Measurements from ENCODE around the gene PCMTD2.

Gene PCMTD2

DNA sequence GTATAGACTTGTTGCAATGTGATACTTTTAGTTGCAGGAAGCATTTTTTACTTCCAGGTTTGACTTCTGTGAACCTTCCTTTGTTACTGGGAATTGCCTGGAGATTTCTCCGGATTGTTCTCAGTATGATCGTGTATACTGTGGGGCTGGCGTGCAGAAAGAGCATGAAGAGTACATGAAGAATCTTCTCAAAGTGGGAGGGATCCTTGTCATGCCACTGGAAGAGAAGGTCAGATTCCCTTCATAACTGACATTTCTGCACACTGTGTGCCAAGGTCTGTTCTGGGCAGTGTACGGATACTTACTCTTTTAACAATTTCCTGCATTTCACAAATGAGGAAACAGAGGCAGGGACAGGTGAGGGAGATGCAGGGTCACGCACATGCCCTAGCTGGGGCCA, 9.7 kb downstream of the PCMTD2 start:
- H3K9me3 ChIP-seq (ENCODE audit: low read depth, low read length), result no peaks in the 10 kb centered on the region
- H3K4me3 ChIP-seq, result no peak overlapping the region
- no peak overlapping the region for H3K27ac ChIP-seq
- peaks cover 13% of the 10 kb centered on the region; the same call in 1 of the 2 replicates for H3K36me3 ChIP-seq (ENCODE audit: insufficient read depth, low read length)
- DNase-seq (ENCODE audit: low read depth, low spot score), result no peak
- TF ChIP-seq EZH2 (IDR thresholded peaks at IDR 0.05), result no peak
- no peak for TF ChIP-seq FOXP2 (optimal IDR thresholded peaks at IDR 0.05; ENCODE audit: control extremely low read depth, extremely low read length, insufficient read depth)
- no peak for TF ChIP-seq POLR2AphosphoS5 (IDR thresholded peaks at IDR 0.05; ENCODE audit: borderline replicate concordance, low read depth, low read length)
- H3K9ac ChIP-seq (ENCODE audit: insufficient read length), result no peak overlapping the region

DNA sequence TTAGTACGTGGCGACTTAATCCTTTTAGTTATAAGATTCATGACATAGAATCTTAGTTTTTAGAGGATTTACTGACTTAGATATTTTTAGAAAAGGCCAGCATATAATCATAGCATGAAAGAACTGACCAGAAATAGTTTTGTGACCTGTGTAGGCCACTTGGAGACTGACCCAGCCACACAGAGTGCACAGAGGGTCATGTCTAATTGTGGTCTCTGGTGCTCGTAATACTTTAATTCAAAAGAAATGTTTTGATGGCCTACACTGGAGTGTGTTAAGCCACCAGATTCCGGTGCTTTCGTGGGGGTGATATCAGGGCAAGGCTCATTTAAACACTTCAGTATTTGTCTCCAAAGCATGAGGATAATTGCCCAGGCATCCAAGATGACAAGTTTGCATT, 11.4 kb downstream of the PCMTD2 start:
- H3K36me3 ChIP-seq (ENCODE audit: insufficient read depth, low read length), result peaks cover 13% of the 10 kb centered on the region; the same call in 1 of the 2 replicates
- DNase-seq (ENCODE audit: low read depth, low spot score), result no peak
- TF ChIP-seq EZH2 (IDR thresholded peaks at IDR 0.05), result no peak
- no peak overlapping the region for H3K9ac ChIP-seq (ENCODE audit: insufficient read length)
- no peak overlapping the region for H3K27ac ChIP-seq
- no peak overlapping the region for H3K4me3 ChIP-seq
- H3K9me3 ChIP-seq (ENCODE audit: low read depth, low read length), result no peaks in the 10 kb centered on the region

DNA sequence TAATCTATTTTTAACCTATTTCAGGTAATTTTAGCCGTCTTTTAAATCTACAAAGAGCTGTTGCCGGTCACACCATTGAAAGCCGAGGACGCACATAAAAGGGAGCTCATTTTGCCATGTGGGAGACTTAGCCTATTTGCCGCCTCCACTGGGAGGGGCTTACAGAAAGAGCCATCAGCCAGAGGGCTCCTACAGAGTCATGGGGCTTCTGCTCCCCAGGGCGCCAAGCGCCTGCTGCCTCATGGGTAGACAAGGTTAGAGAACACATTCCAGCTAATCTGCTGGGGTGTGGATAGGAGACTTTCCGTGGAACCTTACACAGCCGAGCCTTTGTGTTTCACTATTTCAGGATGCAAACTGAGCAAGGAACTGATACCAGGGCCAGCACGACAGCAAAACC, 12.6 kb downstream of the PCMTD2 start:
- Histone ChIP-seq H3K4me3 (no peak overlapping the region), H3K9me3 (ENCODE audit: low read depth, low read length) (no peaks in the 10 kb centered on the region), H3K36me3 (ENCODE audit: insufficient read depth, low read length) (peaks cover 14% of the 10 kb centered on the region; the same call in 1 of the 2 replicates), H3K9ac (ENCODE audit: insufficient read length) (no peak overlapping the region), H3K27ac (peak overlapping the region; percentile 45; the same call in 1 of the 2 replicates)
- TF ChIP-seq FOXP2 (optimal IDR thresholded peaks at IDR 0.05; ENCODE audit: control extremely low read depth, extremely low read length, insufficient read depth) (no peak), POLR2AphosphoS5 (IDR thresholded peaks at IDR 0.05; ENCODE audit: borderline replicate concordance, low read depth, low read length) (no peak), EZH2 (IDR thresholded peaks at IDR 0.05) (no peak)
- DNase-seq (ENCODE audit: low read depth, low spot score), result no peak

DNA sequence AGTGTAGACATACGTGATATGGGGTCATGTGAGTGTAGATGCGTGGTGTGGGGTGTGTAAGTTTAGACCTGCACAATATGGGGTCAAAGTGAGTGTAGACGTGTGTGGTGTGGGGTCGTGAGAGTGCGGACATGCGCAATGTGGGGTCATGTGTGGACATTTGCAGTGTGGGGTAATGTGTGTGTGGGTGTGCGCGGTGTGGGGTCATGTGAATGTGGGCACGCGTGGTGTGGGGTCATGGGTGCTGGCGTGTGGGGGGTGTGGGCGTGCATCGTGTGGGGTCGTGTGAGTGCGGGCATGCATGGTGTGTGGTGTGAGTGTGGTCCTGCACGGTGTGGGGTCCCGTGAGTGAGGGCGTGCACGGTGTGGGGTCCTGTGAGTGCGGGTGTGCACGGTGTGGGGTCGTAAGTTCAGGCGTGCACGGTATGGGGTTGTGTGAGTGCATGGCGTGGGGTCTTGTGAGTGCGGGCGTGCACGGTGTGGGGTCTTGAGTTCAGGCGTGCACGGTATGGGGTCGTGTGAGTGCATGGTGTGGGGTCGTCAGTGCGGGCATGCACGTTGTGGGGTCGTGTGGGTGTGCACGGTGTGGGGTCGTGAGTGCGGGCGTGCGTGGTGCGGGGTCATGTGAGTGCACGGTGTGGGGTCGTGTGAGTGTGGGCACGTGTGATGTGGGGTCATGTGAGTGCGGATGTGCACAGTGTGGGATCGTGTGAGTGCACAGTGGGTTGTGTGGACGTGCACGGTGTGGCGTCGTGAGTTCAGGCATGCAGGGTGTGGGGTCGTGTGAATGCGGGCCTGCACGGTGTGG, 14.3 kb downstream of the PCMTD2 start:
- TF ChIP-seq FOXP2 (optimal IDR thresholded peaks at IDR 0.05; ENCODE audit: control extremely low read depth, extremely low read length, insufficient read depth), result no peak
- no peak for TF ChIP-seq EZH2 (IDR thresholded peaks at IDR 0.05)
- no peak for TF ChIP-seq POLR2AphosphoS5 (IDR thresholded peaks at IDR 0.05; ENCODE audit: borderline replicate concordance, low read depth, low read length)

DNA sequence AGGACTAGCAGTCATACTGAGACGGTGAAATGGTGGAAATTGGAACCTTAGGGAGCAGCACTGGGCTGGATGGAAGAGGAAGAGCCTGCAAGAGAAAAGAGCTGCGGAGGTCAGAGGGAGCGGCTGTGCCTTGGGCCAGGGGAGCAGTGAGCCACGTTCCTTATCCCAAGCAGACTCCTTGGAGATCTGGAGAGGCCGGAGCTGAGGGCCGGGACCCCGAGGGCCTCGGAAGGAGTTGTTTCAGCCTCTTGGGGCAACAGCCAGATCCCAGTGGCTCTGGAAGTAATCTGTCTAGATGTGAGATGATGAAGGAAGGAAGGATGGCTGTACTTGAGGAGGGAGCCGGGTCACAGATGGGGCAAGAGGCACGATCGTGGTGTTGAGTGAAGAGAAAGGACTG, 16.1 kb downstream of the PCMTD2 start:
- no peak overlapping the region for H3K9ac ChIP-seq (ENCODE audit: insufficient read length)
- peaks cover 19% of the 10 kb centered on the region for H3K36me3 ChIP-seq (ENCODE audit: insufficient read depth, low read length)
- no peak for DNase-seq (ENCODE audit: low read depth, low spot score)
- no peak overlapping the region for H3K27ac ChIP-seq
- no peak overlapping the region for H3K4me3 ChIP-seq
- TF ChIP-seq EZH2 (IDR thresholded peaks at IDR 0.05), result no peak
- TF ChIP-seq FOXP2 (optimal IDR thresholded peaks at IDR 0.05; ENCODE audit: control extremely low read depth, extremely low read length, insufficient read depth), result no peak
- no peaks in the 10 kb centered on the region for H3K9me3 ChIP-seq (ENCODE audit: low read depth, low read length)

More for the DNA sequence above, 14.3 kb downstream of the PCMTD2 start:
- no peak for DNase-seq (ENCODE audit: low read depth, low spot score)
- no peak overlapping the region for H3K27ac ChIP-seq
- H3K36me3 ChIP-seq (ENCODE audit: insufficient read depth, low read length), result peaks cover 26% of the 10 kb centered on the region
- no peak overlapping the region for H3K9ac ChIP-seq (ENCODE audit: insufficient read length)
- no peaks in the 10 kb centered on the region for H3K9me3 ChIP-seq (ENCODE audit: low read depth, low read length)
- no peak overlapping the region for H3K4me3 ChIP-seq

DNA sequence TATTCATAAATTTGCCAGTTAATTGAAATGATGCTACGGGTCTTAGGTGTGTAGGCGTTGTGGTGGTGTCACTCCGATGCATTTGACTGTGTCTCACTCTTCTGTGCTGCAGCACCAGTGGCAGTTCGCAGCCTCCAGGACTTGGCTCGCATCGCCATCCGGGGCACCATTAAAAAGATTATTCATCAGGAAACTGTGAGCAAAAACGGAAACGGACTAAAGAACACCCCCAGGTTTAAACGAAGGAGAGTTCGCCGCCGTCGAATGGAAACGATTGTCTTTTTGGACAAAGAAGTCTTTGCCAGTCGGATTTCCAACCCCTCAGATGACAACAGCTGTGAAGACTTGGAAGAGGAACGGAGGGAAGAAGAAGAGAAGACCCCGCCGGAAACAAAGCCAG, 17.6 kb downstream of the PCMTD2 start:
- no peak for DNase-seq (ENCODE audit: low read depth, low spot score)
- Histone ChIP-seq H3K27ac (no peak overlapping the region), H3K36me3 (ENCODE audit: insufficient read depth, low read length) (peaks cover 18% of the 10 kb centered on the region), H3K9me3 (ENCODE audit: low read depth, low read length) (no peaks in the 10 kb centered on the region), H3K4me3 (no peak overlapping the region), H3K9ac (ENCODE audit: insufficient read length) (no peak overlapping the region)
- TF ChIP-seq POLR2AphosphoS5 (IDR thresholded peaks at IDR 0.05; ENCODE audit: borderline replicate concordance, low read depth, low read length) (no peak), FOXP2 (optimal IDR thresholded peaks at IDR 0.05; ENCODE audit: control extremely low read depth, extremely low read length, insufficient read depth) (no peak), EZH2 (IDR thresholded peaks at IDR 0.05) (no peak)

DNA sequence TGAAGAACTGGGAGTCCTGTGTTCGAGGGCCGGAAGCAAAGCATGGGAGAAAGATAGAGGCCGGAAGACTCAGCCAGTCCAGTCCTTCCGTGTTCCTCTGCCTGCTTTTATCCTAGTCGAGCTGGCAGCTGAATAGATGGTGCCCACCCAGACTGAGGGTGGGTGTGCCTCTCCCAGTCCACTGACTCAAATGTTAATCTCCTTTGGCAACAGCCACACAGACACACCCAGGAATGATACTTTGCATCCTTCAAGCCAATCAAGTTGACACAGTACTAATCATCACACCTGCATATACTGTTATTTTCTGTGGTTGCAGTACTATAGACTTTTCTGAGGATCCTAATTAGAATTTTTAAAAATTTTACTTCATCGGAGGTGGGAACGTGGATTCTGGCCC, 21.3 kb downstream of the PCMTD2 start:
- peaks cover 14% of the 10 kb centered on the region for H3K36me3 ChIP-seq (ENCODE audit: insufficient read depth, low read length)
- no peak for DNase-seq (ENCODE audit: low read depth, low spot score)
- no peak overlapping the region for H3K9ac ChIP-seq (ENCODE audit: insufficient read length)
- no peak for TF ChIP-seq FOXP2 (optimal IDR thresholded peaks at IDR 0.05; ENCODE audit: control extremely low read depth, extremely low read length, insufficient read depth)
- TF ChIP-seq EZH2 (IDR thresholded peaks at IDR 0.05), result no peak
- TF ChIP-seq POLR2AphosphoS5 (IDR thresholded peaks at IDR 0.05; ENCODE audit: borderline replicate concordance, low read depth, low read length), result no peak
- H3K4me3 ChIP-seq, result no peak overlapping the region
- H3K27ac ChIP-seq, result no peak overlapping the region
- no peaks in the 10 kb centered on the region for H3K9me3 ChIP-seq (ENCODE audit: low read depth, low read length)

DNA sequence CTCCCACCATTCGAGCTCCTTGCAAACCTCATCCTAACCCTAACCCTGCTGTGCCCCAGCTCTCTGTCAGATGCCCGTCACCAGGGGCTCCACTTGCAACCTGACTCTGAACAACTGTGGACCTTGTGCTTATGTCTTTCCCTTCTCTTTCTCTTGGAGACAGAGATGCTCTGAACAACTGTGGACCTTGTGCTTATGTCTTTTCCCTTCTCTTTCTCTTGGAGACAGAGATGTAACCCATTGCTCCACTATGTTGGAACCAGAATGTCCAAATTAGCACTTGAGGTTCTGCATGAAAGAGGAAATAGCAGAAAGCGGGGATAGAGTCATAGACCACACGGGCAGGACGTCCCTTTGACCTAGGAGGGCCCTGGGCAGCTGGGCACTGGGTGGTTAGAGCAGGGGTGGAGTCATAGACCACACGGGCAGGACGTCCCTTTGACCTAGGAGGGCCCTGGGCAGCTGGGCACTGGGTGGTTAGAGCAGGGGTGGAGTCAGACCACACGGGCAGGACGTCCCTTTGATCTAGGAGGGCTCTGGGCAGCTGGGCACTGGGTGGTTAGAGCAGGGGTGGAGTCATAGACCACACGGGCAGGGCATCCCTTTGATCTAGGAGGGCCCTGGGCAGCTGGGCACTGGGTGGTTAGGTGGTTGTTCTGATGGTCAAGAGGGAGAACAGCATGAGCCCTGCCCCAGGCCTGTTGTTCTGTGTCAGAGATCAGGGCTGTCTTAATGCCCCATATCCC, 22.2 kb downstream of the PCMTD2 start:
- peaks cover 14% of the 10 kb centered on the region for H3K36me3 ChIP-seq (ENCODE audit: insufficient read depth, low read length)
- H3K4me3 ChIP-seq, result no peak overlapping the region
- no peak for DNase-seq (ENCODE audit: low read depth, low spot score)
- no peak overlapping the region for H3K9ac ChIP-seq (ENCODE audit: insufficient read length)
- no peak overlapping the region for H3K27ac ChIP-seq
- TF ChIP-seq EZH2 (IDR thresholded peaks at IDR 0.05) (no peak), POLR2AphosphoS5 (IDR thresholded peaks at IDR 0.05; ENCODE audit: borderline replicate concordance, low read depth, low read length) (no peak), FOXP2 (optimal IDR thresholded peaks at IDR 0.05; ENCODE audit: control extremely low read depth, extremely low read length, insufficient read depth) (no peak)
- H3K9me3 ChIP-seq (ENCODE audit: low read depth, low read length), result no peaks in the 10 kb centered on the region

All from SK-N-MC (cell line).